Activated CD4-positive, alpha-beta T cell treated with anti-CD3 and anti-CD28 coated beads, Interleukin-2, amount 50 U/mL, for 4 hours (primary cell): Measurements from ENCODE around the gene CAMK1D.
"Not testable (repeated sequence)": the region's sequence is repeated elsewhere in the genome, so short reads cannot be mapped to it uniquely, and the experiment has no call there.

Experiments used
- DNase-seq, 2 experiments: peaks; one replicate each; pipeline ENCODE4 v3.0.0-alpha.2; 2020

The CAMK1D gene

GRCh38 chr10:12348870-12349628 lies at the start of gene CAMK1D:
Gene CAMK1D (plus strand): TSS chr10:12349547.
- DNase-seq, result peak; percentile 88 to 90

DNA sequence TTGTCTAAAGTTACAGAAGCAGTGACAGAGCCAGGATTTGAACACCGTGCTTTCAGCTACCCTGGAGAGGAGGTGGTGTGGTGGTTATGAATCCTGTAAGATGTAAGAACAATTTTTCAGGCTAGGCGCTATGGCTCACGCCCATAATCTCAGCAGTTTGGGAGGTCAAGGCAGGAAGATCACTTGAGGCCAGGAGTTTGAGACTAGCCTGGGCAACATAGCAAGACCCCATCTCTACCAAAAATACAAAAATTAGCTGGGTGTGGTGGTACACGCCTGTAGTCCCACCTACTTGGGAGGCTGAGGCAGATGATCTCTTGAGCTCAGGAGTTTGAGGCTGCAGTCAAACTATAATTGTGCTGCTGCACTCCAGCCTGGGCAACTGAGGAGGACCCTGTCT lies 48.3 kb upstream of the CAMK1D start:
- DNase-seq, result not testable (repeated sequence)

- DNase-seq, result no peak
Measured at GRCh38 chr10:12308057-12308456, 41.3 kb upstream of the CAMK1D start.

DNA sequence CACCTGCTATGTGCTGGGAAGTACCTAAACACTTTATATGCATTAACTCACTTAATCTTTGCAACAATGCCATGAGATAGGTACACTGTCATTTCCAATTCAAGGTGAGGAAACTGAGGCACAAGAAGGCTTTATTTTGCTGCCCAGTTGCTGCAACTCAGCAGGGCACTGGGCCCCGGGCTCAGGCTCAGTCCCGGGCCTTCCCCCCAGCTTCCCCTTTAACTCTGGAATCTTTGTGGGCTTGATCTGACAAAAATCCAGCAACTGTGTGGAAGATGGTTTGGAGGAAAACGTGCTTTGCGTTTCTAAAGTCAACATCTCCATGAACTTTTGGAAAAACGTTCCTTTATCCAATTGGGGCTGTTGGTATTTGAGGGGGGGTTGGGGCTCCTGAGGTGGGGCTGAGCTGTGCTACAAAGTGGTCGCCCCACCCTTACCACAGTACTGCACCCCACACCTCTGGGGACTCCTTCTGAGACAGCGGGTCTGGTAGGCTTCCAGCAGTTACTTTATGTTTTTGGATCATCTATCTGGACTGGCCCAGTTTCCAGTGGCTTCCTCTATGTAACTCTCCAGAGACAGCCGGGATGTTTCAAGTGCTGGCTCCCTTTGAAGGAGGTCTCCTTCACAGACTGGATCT lies 40.5 kb upstream of the CAMK1D start:
- DNase-seq, result no peak

- not testable (repeated sequence) for DNase-seq
Measured at GRCh38 chr10:12309783-12310182, 39.6 kb upstream of the CAMK1D start.

DNA sequence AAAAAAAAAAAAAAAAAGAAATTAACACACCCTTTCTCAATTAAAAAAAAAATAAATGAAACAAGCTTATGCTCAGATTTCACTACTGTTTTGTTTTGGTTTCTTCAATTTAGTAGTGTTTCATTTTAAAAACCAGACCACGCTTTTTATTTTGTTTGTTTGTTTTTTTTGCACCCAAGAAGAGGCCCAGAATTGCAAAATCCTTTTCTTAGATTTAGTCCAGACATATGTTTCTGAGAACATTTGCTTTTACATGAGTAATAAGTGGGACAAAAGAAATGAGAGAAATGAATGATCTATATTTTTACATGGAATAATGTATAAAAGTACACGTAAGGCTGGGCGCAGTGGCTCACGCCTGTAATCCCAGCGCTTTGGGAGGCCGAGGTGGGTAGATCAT lies 34.5 kb upstream of the CAMK1D start:
- DNase-seq, result no peak

GRCh38 chr10:12319076-12319475 lies 30.3 kb upstream of the CAMK1D start:
- DNase-seq, result no peak

DNA sequence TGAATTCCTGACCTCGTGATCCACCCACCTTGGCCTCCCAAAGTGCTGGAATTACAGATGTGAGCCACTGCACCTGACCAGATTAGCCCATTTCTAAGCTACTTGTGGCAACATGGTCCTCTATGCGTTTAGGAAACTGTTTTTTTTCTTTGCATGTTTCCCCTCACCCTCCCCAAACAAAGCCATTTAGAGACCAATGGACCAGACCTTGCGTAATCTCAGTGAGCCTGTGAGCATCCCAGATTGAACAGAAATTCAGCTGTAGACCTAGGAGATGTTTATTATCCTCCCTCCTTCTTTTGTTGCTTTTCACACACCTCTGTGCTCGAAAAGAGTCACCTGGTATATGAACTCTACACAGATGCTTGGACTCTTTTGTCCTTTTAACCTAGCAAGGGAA lies 28.5 kb upstream of the CAMK1D start:
- DNase-seq, result no peak

GRCh38 chr10:12321641-12322040 lies 27.7 kb upstream of the CAMK1D start:
- no peak for DNase-seq

GRCh38 chr10:12322583-12323131 lies 26.7 kb upstream of the CAMK1D start:
- DNase-seq, result no peak

DNA sequence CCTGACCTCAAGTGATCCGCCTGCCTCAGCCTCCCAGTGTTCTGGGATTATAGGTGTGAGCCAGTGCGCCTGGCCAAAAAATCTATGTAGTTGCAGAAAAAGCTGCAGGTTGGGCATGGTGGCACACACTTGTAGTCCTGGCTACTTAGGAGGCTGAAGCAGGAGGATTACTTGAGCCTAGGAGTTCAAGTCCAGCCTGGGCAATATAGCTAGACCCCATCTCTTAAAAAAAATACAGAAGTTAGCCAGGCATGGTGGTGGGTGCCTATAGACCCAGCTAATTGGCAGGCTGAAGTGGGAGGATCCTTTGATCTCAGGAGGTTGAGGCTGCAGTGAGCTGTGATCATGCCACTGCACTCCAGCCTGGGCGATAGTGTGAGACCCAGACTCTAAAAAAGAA lies 24.8 kb upstream of the CAMK1D start:
- no peak for DNase-seq

DNA sequence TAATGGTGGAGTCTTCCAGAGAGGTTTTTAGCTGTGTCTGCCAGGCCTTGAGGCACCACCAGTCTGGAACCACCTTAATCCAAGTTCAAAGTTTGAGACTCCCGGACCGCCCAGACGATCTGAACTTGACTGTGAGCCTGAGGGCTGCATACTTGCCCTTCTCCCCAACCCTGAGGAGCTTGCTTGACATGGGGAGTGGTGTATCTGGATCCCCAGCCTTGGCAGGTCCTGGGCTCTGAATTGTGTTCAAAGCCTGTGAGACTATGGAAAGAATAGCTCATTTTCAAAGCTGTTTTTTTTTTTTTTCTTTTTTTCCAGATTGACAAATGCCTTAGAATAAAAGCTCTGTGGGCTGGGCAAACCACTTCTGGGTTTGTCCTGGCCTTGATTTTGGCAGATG lies 22.3 kb upstream of the CAMK1D start:
- DNase-seq, result no peak

GRCh38 chr10:12327476-12327875 lies 21.9 kb upstream of the CAMK1D start:
- no peak for DNase-seq

DNA sequence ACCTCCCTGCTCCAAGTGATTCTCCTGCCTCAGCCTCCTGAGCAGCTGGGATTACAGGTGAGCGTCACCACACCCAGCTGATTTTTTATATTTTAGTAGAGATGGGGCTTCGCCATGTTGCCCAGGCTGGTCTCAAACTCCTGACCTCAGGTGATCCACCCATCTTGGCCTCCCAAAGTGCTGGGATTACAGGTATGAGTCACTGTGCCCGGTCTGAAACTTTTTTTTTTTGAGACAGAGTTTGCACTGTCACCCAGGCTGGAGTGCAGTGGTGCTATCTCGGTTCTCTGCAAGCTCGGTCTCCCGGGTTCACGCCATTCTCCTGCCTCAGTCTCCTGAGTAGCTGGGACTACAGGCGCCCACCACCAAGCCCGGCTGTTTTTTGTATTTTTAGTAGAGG lies 21.0 kb upstream of the CAMK1D start:
- DNase-seq, result not testable (repeated sequence)

GRCh38 chr10:12332572-12333379 lies 16.6 kb upstream of the CAMK1D start:
- DNase-seq, result no peak

DNA sequence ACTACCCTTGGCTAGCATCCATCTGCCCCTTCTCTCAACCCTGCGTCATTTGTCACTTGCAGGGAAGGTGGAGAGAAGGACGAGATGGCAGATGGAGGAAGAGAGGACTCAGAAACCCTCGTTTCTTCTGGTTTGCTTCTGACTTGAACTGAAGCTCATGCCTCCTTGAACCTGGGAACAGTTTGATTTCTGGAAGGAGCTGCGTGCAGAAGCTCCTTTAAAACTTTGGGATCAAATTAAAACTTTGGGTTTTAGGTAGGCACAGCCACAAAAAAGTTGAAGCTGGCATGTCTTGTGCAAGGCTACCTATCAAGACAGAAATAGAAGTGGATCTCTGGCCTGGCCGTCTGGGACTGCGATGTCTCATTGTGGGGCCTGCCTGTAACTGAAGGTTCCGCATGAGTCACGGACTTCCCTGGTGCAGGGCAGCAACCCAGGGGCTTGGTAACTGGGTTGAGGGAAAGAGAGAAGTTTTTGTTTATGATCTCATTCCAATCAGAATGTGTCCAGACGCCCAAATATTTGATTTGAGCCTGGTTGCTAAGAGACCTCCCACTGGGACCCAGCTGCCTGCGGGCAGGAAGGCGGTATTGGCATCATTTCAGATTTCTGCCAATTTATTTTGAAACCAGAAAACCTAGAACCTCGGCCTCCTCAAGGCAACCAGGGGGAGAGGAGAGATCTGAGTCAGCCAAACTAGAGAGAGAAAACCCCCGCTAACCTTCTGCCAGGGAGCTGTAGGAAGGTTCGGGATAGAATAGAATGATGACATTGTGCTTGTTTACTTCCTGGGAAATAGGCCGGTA lies 15.8 kb upstream of the CAMK1D start:
- peak; percentile 14 to 28 for DNase-seq

GRCh38 chr10:12334186-12334530 lies 15.2 kb upstream of the CAMK1D start:
- DNase-seq, result no peak

GRCh38 chr10:12335169-12335568 lies 14.2 kb upstream of the CAMK1D start:
- not testable (repeated sequence) for DNase-seq

DNA sequence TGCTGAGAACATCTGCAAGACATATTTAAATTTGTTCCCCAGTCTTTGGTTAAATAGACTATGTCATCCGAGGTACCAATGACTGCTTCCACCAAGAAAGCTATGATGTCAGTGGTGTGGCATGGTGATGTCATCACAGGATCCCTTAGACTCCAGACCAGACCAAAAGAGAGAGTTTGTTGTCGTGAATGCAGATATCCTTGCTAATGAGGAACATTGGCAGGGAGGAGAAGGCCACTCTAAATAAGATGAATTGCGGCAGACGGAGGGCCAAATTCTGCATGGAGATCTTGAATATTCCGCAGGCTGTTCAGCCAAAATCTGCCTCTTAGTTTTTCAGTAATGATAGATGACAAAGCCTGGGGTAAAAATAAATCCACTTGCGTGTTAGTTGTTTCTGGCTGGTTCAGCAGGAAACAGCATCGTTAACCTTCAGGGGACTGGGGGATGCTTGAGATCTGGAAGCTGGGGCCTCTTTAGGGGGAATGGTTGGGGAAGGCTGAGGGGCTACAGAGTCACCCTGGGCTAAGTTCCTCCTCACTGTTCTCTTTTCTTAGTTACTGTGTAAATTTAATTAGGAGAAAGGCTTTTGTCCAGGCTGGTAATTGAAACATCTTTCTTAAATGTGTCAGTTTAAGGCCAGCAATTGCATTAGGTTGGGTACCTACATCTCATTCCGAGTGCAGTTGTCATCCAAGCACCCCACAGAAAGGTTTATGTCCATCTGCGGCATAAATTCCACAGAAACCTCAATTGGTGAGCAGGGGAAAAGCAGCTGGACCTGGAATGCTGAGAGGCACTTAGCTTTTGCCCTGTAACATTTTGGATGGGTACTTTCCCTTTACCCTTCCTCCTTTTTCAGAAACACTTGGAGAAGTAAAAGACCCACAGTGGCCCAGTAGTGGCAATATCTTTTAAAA lies 11.6 kb upstream of the CAMK1D start:
- no peak for DNase-seq

GRCh38 chr10:12338981-12339380 lies 10.4 kb upstream of the CAMK1D start:
- DNase-seq, result no peak

GRCh38 chr10:12340371-12340770 lies 9.0 kb upstream of the CAMK1D start:
- DNase-seq, result no peak

DNA sequence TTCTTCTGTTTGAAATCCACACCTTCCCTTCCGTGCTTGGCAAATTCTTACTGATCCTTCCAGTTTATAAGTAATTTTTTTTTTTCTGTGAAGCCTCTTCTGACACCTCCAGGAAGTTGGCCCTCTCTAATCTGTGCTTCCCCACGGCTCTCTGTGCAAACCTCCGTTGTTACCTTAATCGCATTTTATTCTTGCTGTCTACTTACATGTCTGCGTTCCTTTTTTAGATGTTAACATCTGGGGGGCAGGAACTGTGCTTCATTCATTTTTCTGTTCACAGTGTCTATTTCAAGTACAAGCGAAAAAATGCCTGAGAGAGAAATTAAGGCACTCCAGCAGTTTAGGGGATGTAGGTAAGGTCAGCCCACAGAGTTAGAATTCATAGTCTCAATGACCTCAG lies 8.4 kb upstream of the CAMK1D start:
- no peak for DNase-seq
